KMS-11 (cell line): Measurements from ENCODE around the gene FRMD4A.

Experiments used
- H2AFZ ChIP-seq: fragments of 200-600 bp; sonication (generic); 2 replicates; pipeline ENCODE4 v1.6.1; 2016; ENCODE audit warnings: antibody characterized with exemption, mixed run types, low read depth
- H3K27ac ChIP-seq: fragments of 200-600 bp; sonication (generic); 2 replicates; pipeline ENCODE4 v1.6.1; 2016; ENCODE audit warnings: mild to moderate bottlenecking, mixed run types
- H3K27me3 ChIP-seq: fragments of 200-600 bp; sonication (generic); 2 replicates; pipeline ENCODE4 v1.6.1; 2017; ENCODE audit warnings: mild to moderate bottlenecking, low read depth, mixed run types, moderate library complexity; ENCODE audit not compliant: insufficient read depth
- H3K36me3 ChIP-seq: fragments of 200-600 bp; sonication (generic); 2 replicates; pipeline ENCODE4 v1.6.1; 2017; ENCODE audit warnings: mild to moderate bottlenecking, mixed run types; ENCODE audit not compliant: insufficient read depth
- H3K4me1 ChIP-seq: fragments of 200-600 bp; sonication (generic); 2 replicates; pipeline ENCODE4 v1.6.1; 2016; ENCODE audit warnings: mild to moderate bottlenecking, low read depth, mixed run types; ENCODE audit not compliant: poor library complexity, severe bottlenecking
- H3K4me2 ChIP-seq: fragments of 200-600 bp; sonication (generic); 2 replicates; pipeline ENCODE4 v1.7.0; 2016; ENCODE audit warnings: mild to moderate bottlenecking, mixed run types
- H3K4me3 ChIP-seq: fragments of 200-600 bp; sonication (generic); IDR thresholded peaks from 2 replicates; pipeline ENCODE4 v1.6.1; 2017; ENCODE audit warnings: low read depth, low read length, mixed read lengths; ENCODE audit not compliant: insufficient read depth
- H3K79me2 ChIP-seq: fragments of 200-600 bp; sonication (generic); 2 replicates; pipeline ENCODE4 v1.6.1; 2016; ENCODE audit warnings: low read depth, mixed run types; ENCODE audit not compliant: insufficient read depth
- H3K9ac ChIP-seq: fragments of 200-600 bp; sonication (generic); 2 replicates; pipeline ENCODE4 v1.6.1; 2016; ENCODE audit warnings: mild to moderate bottlenecking, mixed run types
- H4K20me1 ChIP-seq: fragments of 200-600 bp; sonication (generic); 2 replicates; pipeline ENCODE4 v1.6.1; 2016; ENCODE audit warnings: mild to moderate bottlenecking, mixed run types; ENCODE audit not compliant: insufficient read depth
- CTCF ChIP-seq: fragments of 200-600 bp; sonication (generic); conservative IDR thresholded peaks from 2 replicates; pipeline ENCODE4 v1.6.1; 2017; ENCODE audit warnings: low read depth, mild to moderate bottlenecking, antibody characterized with exemption, low read length, moderate library complexity, mixed read lengths

The FRMD4A gene

GRCh38 chr10:13613519-13613918 lies 717.2 kb downstream of the FRMD4A start:
- peaks cover under 1% of the 10 kb centered on the region for H3K4me1 ChIP-seq
- no peaks in the 10 kb centered on the region for H4K20me1 ChIP-seq
- no peaks in the 10 kb centered on the region for H3K36me3 ChIP-seq
- no peaks in the 10 kb centered on the region for H3K27me3 ChIP-seq
- no peak overlapping the region for H3K27ac ChIP-seq
- H2AFZ ChIP-seq: no peak overlapping the region
- TF ChIP-seq CTCF: peak; percentile 27; the same call in 1 of the 2 replicates
- H3K4me2 ChIP-seq: no peak overlapping the region
- no peaks in the 10 kb centered on the region for H3K79me2 ChIP-seq
- H3K9ac ChIP-seq: no peak overlapping the region
- H3K4me3 ChIP-seq: no peak overlapping the region

- no peak overlapping the region for H2AFZ ChIP-seq
- peaks cover 4% of the 10 kb centered on the region for H3K4me1 ChIP-seq
- no peaks in the 10 kb centered on the region for H3K79me2 ChIP-seq
- no peak overlapping the region for H3K4me3 ChIP-seq
- H3K9ac ChIP-seq: no peak overlapping the region
- H3K36me3 ChIP-seq: no peaks in the 10 kb centered on the region
- no peak overlapping the region for H3K4me2 ChIP-seq
- no peaks in the 10 kb centered on the region for H3K27me3 ChIP-seq
- peak; percentile 14; the same call in 1 of the 2 replicates for TF ChIP-seq CTCF
- H3K27ac ChIP-seq: no peak overlapping the region
- H4K20me1 ChIP-seq: no peaks in the 10 kb centered on the region
Measured at GRCh38 chr10:13612654-13613373, 717.9 kb downstream of the FRMD4A start.

- H3K4me3 ChIP-seq: no peak overlapping the region
- peaks cover 4% of the 10 kb centered on the region for H3K4me1 ChIP-seq
- H3K9ac ChIP-seq: no peak overlapping the region
- H3K4me2 ChIP-seq: no peak overlapping the region
- no peaks in the 10 kb centered on the region for H4K20me1 ChIP-seq
- TF ChIP-seq CTCF: no peak
- no peaks in the 10 kb centered on the region for H3K27me3 ChIP-seq
- H3K27ac ChIP-seq: no peak overlapping the region
- no peaks in the 10 kb centered on the region for H3K79me2 ChIP-seq
- H2AFZ ChIP-seq: no peak overlapping the region
- no peaks in the 10 kb centered on the region for H3K36me3 ChIP-seq
Measured at GRCh38 chr10:13608246-13608853, 722.4 kb downstream of the FRMD4A start.

GRCh38 chr10:13604357-13605040 lies 726.2 kb downstream of the FRMD4A start:
- H3K27ac ChIP-seq: no peak overlapping the region
- H3K9ac ChIP-seq: no peak overlapping the region
- H3K27me3 ChIP-seq: no peaks in the 10 kb centered on the region
- H2AFZ ChIP-seq: no peak overlapping the region
- no peak overlapping the region for H3K4me2 ChIP-seq
- peaks cover 4% of the 10 kb centered on the region for H3K4me1 ChIP-seq
- no peaks in the 10 kb centered on the region for H4K20me1 ChIP-seq
- H3K4me3 ChIP-seq: no peak overlapping the region
- no peaks in the 10 kb centered on the region for H3K36me3 ChIP-seq
- no peaks in the 10 kb centered on the region for H3K79me2 ChIP-seq
- no peak for TF ChIP-seq CTCF
